Stimulated activated CD8-positive, alpha-beta memory T cell treated with anti-CD3 and anti-CD28 coated beads, Interleukin-4, amount 100 ng/mL, for 1 hour (primary cell): Measurements from ENCODE around the gene THBS2.
"Not testable (repeated sequence)": the region's sequence is repeated elsewhere in the genome, so short reads cannot be mapped to it uniquely, and the experiment has no call there.

Experiments used
- DNase-seq, 2 donors: peaks; one replicate each; pipeline ENCODE4 v3.0.0-alpha.2; 2020; ENCODE audit warnings: low read depth in 2 of 2, low spot score in 1 of 2

The THBS2 gene

GRCh38 chr6:169253337-169254238 lies at the start of gene THBS2:
THBS2 (minus strand) TSS chr6:169253846; CDS start chr6:169250784, 3,062 bp downstream.
- DNase-seq: no peak

- no peak for DNase-seq
Measured at GRCh38 chr6:169302716-169303115, 49.1 kb upstream of the THBS2 start.

- no peak for DNase-seq
Measured at GRCh38 chr6:169302255-169302654, 48.6 kb upstream of the THBS2 start.

- DNase-seq: no peak
Measured at GRCh38 chr6:169300916-169301315, 47.3 kb upstream of the THBS2 start.

GRCh38 chr6:169298626-169299025 lies 45.0 kb upstream of the THBS2 start:
- not testable (repeated sequence) for DNase-seq

GRCh38 chr6:169296622-169297021 lies 43.0 kb upstream of the THBS2 start:
- no peak for DNase-seq

- no peak for DNase-seq
Measured at GRCh38 chr6:169296170-169296569, 42.5 kb upstream of the THBS2 start.

GRCh38 chr6:169293196-169293595 lies 39.5 kb upstream of the THBS2 start:
- DNase-seq: no peak

GRCh38 chr6:169292338-169293124 lies 38.9 kb upstream of the THBS2 start:
- no peak for DNase-seq

GRCh38 chr6:169291646-169292337 lies 38.1 kb upstream of the THBS2 start:
- DNase-seq: no peak

GRCh38 chr6:169291148-169291547 lies 37.5 kb upstream of the THBS2 start:
- no peak for DNase-seq

GRCh38 chr6:169289619-169290339 lies 36.1 kb upstream of the THBS2 start:
- DNase-seq: no peak

- no peak for DNase-seq
Measured at GRCh38 chr6:169289257-169289618, 35.6 kb upstream of the THBS2 start.

- DNase-seq: no peak
Measured at GRCh38 chr6:169288591-169288990, 34.9 kb upstream of the THBS2 start.

GRCh38 chr6:169287675-169288074 lies 34.0 kb upstream of the THBS2 start:
- no peak for DNase-seq

GRCh38 chr6:169286961-169287360 lies 33.3 kb upstream of the THBS2 start:
- DNase-seq: no peak

GRCh38 chr6:169285165-169285564 lies 31.5 kb upstream of the THBS2 start:
- DNase-seq: no peak

- no peak for DNase-seq
Measured at GRCh38 chr6:169283924-169284323, 30.3 kb upstream of the THBS2 start.

- no peak for DNase-seq
Measured at GRCh38 chr6:169282043-169282442, 28.4 kb upstream of the THBS2 start.

- DNase-seq: no peak
Measured at GRCh38 chr6:169277619-169278018, 24.0 kb upstream of the THBS2 start.

- no peak for DNase-seq
Measured at GRCh38 chr6:169274781-169275180, 21.1 kb upstream of the THBS2 start.
